Epithelial cell of umbilical artery (primary cell): ENCODE data around the gene RPGR. TPM values are rescaled to one million over a fixed set of nuclear protein-coding genes. Genes with fewer than 3 reads are reported as not detected.

ENCODE experiments used
- total RNA-seq: library from RNA; depleted of rRNA; stranded (reverse); fragments of >200 nt; gene quantifications from 2 replicates; pipeline ENCODE4 v1.2.3, GENCODE V29; 2014

Gene RPGR, protein sequence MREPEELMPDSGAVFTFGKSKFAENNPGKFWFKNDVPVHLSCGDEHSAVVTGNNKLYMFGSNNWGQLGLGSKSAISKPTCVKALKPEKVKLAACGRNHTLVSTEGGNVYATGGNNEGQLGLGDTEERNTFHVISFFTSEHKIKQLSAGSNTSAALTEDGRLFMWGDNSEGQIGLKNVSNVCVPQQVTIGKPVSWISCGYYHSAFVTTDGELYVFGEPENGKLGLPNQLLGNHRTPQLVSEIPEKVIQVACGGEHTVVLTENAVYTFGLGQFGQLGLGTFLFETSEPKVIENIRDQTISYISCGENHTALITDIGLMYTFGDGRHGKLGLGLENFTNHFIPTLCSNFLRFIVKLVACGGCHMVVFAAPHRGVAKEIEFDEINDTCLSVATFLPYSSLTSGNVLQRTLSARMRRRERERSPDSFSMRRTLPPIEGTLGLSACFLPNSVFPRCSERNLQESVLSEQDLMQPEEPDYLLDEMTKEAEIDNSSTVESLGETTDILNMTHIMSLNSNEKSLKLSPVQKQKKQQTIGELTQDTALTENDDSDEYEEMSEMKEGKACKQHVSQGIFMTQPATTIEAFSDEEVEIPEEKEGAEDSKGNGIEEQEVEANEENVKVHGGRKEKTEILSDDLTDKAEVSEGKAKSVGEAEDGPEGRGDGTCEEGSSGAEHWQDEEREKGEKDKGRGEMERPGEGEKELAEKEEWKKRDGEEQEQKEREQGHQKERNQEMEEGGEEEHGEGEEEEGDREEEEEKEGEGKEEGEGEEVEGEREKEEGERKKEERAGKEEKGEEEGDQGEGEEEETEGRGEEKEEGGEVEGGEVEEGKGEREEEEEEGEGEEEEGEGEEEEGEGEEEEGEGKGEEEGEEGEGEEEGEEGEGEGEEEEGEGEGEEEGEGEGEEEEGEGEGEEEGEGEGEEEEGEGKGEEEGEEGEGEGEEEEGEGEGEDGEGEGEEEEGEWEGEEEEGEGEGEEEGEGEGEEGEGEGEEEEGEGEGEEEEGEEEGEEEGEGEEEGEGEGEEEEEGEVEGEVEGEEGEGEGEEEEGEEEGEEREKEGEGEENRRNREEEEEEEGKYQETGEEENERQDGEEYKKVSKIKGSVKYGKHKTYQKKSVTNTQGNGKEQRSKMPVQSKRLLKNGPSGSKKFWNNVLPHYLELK
- 29.8 and 33.8 TPM in 2 replicates for total RNA-seq

GRCh38 chrX:38327007-38327774, at the start of gene RPGR:
TSS of gene RPGR (minus strand) at chrX:38327509. CDS start at chrX:38327367, 142 bp downstream.

DNA sequence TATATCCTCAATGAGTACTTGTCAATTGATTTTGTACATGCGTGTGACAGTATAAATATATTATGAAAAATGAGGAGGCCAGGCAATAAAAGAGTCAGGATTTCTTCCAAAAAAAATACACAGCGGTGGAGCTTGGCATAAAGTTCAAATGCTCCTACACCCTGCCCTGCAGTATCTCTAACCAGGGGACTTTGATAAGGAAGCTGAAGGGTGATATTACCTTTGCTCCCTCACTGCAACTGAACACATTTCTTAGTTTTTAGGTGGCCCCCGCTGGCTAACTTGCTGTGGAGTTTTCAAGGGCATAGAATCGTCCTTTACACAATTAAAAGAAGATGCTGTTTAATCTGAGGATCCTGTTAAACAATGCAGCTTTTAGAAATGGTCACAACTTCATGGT, 25.1 kb upstream of the RPGR start, which contains the start of gene OTC:
TSS of gene OTC (plus strand) at position 243 of the 400 bp plus-strand sequence. CDS start at position 336, 93 bp downstream.

DNA sequence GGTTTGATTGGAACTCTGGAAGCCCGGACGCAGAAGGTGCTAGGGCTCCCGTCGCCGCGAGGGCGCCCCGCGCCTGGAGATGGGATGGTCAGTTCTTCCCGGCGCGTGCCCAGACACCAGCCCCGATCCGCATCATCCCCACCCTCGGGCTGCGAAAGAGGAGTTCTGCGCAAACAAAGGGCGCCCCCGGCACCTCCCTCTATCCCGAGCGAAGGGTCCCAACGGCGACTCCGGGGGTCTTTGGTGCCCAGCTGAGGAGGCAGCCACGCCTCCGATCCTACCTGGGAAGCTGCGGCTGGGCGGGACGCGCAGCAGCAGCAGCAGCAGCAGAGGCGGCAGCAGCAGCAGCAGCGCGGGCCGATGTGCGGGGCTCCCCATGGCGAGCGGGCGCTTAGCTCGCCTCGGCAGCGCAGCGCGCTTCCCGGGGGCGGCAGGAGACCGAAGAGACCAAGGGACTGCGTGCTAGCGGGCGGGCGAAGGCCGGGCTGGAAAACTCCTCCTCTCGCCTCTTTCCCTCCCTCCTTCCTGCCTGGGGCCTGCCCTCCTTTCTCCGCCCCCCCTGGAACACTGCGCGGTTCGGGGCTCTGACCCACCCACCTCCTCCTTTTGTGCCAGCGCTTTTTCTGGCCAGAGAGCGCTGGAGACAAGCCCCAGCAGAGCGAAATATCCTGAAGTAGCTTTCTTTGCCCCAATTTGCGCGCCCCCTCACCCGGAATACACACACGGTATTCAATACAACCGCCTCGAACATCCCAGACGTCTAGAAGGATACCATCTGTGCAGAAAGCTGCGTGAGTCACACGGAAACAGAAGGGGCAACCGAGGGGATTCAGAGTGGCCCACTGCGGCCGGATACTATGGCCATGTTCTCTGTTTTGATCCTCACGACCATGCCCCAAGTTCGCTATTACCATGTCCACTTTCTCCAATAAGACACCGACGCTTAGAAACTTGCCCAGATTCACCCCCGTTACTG, 106.6 kb downstream of the RPGR start, which contains the start of gene SRPX:
TSS of gene SRPX (minus strand) at position 457 of the 976 bp plus-strand sequence. CDS start at position 378, 79 bp downstream.

Other genes starting within 250 kb of the RPGR start
- 66.0 and 102 TPM in 2 replicates for gene SRPX, start 106.6 kb downstream of the RPGR start, total RNA-seq
- 0.15 TPM in 1 of 2 replicates, not detected in the other for gene OTC, start 25.1 kb upstream of the RPGR start, total RNA-seq
- 3.6 and 6.2 TPM in 2 replicates for gene TSPAN7, start 234.0 kb upstream of the RPGR start, total RNA-seq